ENCODE results near the gene ACHE. TPM values are rescaled to one million over a fixed set of nuclear protein-coding genes. Genes with fewer than 3 reads are reported as not detected.
A peak's percentile ranks its signal among the peaks of the same experiment; 100 is the strongest.
"Not testable (repeated sequence)": the region's sequence is repeated elsewhere in the genome, so short reads cannot be mapped to it uniquely, and the experiment has no call there.

ACHE gene
- total RNA-seq, 6 donors from 2014 or later: 1.3 to 2.9 (median 2.2) TPM; not detected in 1

DNA sequence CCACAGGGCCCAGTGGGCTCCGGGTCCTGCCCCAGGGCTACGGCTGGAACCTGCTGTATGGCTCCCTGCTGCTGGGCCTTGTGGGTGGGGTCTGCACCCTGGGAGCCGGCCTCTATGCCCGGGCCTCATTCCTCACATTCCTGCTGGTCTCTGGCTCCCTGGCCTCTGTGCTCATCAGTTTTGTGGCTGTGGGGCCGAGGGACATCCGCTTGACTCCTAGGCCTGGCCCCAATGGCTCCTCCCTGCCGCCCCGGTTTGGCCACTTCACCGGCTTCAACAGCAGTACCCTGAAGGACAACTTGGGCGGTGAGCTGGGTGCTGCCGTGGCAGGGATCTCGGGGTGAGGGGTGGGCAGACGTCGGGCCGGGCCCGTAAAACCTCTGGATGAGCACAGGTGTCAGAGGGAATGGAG, 38.8 kb downstream of the ACHE start:
- peaks cover 10 to 23% (median 15%) of the 10 kb centered on the region in 4 donors for H3K4me1 ChIP-seq
- peaks cover 0 to 46% (median 26%) of the 10 kb centered on the region in 4 donors for H3K36me3 ChIP-seq
- no peaks in the 10 kb centered on the region for H3K9me3 ChIP-seq
- no peak overlapping the region for H3K4me3 ChIP-seq
- DNase-seq (no peak), ATAC-seq (ENCODE audit: low FRiP score in 2 of 2) (no peak)
- 93 to 98% methylated on average over 6 to 16 of the region's 16 CpGs for WGBS, 2 donors
- H3K27ac ChIP-seq: no peak overlapping the region
- TF ChIP-seq POLR2AphosphoS5 (IDR thresholded peaks at IDR 0.05): no peak
- H3K27me3 ChIP-seq: no peaks in the 10 kb centered on the region

DNA sequence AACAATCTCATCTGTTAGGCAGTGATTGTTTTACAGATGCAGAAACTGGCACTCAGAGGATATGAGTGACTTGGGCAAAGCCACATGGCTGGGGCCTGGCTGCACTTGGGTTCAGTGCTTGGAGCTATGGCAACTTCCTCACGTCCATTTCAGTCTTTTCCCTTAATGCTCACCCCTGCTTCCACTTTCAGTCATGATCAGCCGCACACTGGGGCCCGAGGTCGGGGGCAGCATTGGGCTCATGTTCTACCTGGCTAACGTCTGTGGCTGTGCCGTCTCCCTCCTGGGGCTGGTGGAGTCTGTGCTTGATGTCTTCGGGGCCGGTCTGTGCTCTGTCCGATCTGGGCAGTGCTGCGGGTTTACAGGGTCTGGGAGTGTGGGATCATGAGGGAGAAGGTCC, 40.2 kb downstream of the ACHE start:
- no peak overlapping the region for H3K4me3 ChIP-seq
- ATAC-seq (ENCODE audit: low FRiP score in 2 of 2) (no peak), DNase-seq (no peak)
- TF ChIP-seq POLR2A (IDR thresholded peaks at IDR 0.05) (no peak), EP300 (IDR thresholded peaks at IDR 0.05) (no peak), POLR2AphosphoS5 (IDR thresholded peaks at IDR 0.05) (no peak)
- TF ChIP-seq, protein P1, sequence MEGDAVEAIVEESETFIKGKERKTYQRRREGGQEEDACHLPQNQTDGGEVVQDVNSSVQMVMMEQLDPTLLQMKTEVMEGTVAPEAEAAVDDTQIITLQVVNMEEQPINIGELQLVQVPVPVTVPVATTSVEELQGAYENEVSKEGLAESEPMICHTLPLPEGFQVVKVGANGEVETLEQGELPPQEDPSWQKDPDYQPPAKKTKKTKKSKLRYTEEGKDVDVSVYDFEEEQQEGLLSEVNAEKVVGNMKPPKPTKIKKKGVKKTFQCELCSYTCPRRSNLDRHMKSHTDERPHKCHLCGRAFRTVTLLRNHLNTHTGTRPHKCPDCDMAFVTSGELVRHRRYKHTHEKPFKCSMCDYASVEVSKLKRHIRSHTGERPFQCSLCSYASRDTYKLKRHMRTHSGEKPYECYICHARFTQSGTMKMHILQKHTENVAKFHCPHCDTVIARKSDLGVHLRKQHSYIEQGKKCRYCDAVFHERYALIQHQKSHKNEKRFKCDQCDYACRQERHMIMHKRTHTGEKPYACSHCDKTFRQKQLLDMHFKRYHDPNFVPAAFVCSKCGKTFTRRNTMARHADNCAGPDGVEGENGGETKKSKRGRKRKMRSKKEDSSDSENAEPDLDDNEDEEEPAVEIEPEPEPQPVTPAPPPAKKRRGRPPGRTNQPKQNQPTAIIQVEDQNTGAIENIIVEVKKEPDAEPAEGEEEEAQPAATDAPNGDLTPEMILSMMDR (IDR thresholded peaks at IDR 0.05): no peak
- H3K36me3 ChIP-seq: peaks cover 0 to 32% (median 13%) of the 10 kb centered on the region in 4 donors
- no peak overlapping the region for H3K27ac ChIP-seq
- no peaks in the 10 kb centered on the region for H3K27me3 ChIP-seq
- 94% methylated on average over 10 of the region's 10 CpGs for WGBS, 2 donors
- H3K4me1 ChIP-seq: peaks cover 12 to 25% (median 18%) of the 10 kb centered on the region in 4 donors
- H3K9me3 ChIP-seq: no peaks in the 10 kb centered on the region

DNA sequence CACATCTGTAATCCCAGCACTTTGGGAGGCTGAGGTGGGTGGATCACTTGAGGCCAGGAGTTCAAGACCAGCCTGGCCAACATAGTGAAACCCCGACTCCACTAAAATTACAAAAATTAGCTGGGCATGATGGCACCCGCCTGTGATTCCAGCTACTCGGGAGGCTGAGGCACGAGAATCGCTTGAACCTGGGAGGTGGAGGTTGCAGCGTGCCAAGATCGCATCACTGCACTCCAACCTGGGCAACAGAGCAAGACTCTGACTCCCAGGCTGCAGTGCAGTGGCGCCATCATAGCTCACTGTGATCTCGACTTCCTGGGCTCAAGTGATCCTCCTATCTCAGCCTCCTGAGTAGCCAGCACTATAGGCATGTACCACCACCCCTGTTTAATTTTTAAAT, 40.8 kb downstream of the ACHE start:
- WGBS, 2 donors: 92 to 94% methylated on average over 9 of the region's 9 CpGs
- Histone ChIP-seq H3K4me1 (peaks cover 12 to 25% (median 18%) of the 10 kb centered on the region in 4 donors), H3K36me3 (peaks cover 0 to 26% (median 7%) of the 10 kb centered on the region in 4 donors)
- not testable (repeated sequence) for H3K4me3 ChIP-seq; H3K27ac ChIP-seq; ATAC-seq (ENCODE audit: low FRiP score in 2 of 2); H3K9me3 ChIP-seq; H3K27me3 ChIP-seq; DNase-seq

DNA sequence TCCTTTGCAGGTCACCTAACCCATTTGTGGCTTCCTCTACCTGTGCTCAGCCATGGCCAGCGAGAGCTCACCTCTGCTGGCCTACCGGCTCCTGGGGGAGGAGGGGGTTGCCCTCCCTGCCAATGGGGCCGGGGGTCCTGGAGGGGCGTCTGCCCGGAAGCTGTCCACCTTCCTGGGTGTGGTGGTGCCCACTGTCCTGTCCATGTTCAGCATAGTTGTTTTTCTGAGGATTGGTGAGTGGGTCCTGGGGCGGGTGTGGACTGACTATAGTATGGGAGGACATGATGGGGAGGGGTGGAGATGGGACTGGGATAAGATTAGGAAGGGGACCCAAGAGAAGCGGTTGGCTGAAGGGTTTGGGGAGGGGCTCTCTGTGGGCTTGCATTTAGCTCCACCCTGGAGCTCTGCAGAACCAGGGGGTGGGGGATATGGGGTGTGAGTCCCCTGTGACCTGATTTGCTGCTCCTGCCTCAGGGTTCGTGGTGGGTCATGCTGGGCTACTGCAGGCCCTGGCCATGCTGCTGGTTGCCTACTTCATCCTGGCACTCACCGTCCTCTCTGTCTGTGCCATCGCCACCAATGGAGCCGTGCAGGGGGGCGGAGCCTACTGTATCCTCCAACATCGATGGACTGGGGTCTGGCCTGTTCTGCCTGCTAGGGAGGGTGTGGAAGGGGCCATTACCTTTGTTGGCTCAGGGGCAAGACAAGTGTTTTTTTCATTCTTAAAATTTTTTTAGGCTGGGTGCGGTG, 41.4 kb downstream of the ACHE start:
- ATAC-seq (ENCODE audit: low FRiP score in 2 of 2): no peak
- no peak overlapping the region for H3K4me3 ChIP-seq
- H3K9me3 ChIP-seq: no peaks in the 10 kb centered on the region
- WGBS, 2 donors: 85 to 90% methylated on average over 11 to 14 of the region's 14 CpGs
- DNase-seq: no peak
- no peaks in the 10 kb centered on the region for H3K27me3 ChIP-seq
- TF ChIP-seq POLR2A (IDR thresholded peaks at IDR 0.05): no peak
- TF ChIP-seq, protein P1 (IDR thresholded peaks at IDR 0.05): no peak
- TF ChIP-seq EP300 (IDR thresholded peaks at IDR 0.05): no peak
- TF ChIP-seq POLR2AphosphoS5 (IDR thresholded peaks at IDR 0.05): no peak
- peaks cover 12 to 25% (median 18%) of the 10 kb centered on the region in 4 donors for H3K4me1 ChIP-seq
- peaks cover 0 to 22% (median 5%) of the 10 kb centered on the region in 4 donors for H3K36me3 ChIP-seq
- H3K27ac ChIP-seq: peak overlapping the region in 2 of 4 donors; percentile 59 to 89

DNA sequence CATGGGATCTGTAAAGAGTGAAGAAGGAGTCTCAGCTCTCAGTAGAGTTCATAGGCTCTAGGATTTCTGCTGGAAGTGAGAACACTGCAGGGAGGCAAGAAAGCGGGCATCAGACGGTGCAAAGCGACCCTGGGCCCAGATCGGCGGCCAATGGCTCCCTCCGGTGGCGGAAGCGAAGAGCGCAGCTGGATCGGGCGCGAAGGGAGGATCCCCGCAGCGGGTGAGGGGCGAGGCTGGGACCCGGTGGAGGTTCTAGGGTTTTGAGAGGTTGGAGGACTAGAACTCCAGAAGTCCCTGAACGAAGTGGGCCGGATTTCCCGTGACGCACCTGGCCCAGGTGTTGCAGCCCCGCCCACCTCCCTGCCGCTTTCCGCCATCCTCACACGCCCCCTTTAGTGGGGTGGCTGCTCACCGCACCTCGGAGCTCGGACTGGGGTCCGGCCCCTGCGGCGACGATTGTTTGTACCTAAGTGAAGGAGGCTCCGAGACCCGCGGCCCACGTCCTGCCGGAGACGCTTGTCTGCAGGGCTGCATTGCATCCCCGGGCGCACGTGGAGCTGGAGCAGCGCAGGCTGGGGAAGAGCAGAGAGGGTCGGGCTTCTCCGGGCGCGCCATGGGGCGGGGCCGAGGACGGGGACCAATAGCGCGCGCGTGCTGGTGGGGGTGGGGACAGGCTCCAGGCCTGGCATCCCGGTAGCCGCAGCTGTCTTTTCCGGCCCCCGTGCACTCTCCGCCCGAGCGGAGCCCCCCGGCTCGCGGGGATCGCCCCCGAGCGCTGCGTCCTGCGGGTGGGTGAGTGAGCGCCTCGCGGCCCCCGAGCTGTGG, 43.4 kb downstream of the ACHE start, which contains the start of gene SLC12A9:
SLC12A9 (plus strand) TSS at position 666 of the 825 bp plus-strand sequence. CDS start 1,485 bp downstream, outside the sequence.
- TF ChIP-seq POLR2AphosphoS5 (IDR thresholded peaks at IDR 0.05) (peak in 1 of 2 donors; percentile 34), POLR2A (IDR thresholded peaks at IDR 0.05) (peak in 2 of 4 donors; percentile 15 to 63), EP300 (IDR thresholded peaks at IDR 0.05) (no peak)
- TF ChIP-seq, protein P1 (IDR thresholded peaks at IDR 0.05): peak; percentile 93 to 97 (median 96)
- peak within 1 kb of the TSS; percentile 59 to 89 (median 84) for H3K27ac ChIP-seq

More for the DNA sequence above, 43.4 kb downstream of the ACHE start, which contains the start of gene SLC12A9:
- 1 to 15% methylated on average over 4 to 41 of the region's 71 CpGs for WGBS, 2 donors
- Histone ChIP-seq H3K36me3 (peaks cover 0 to 11% (median 5%) of the 10 kb centered on the region in 4 donors), H3K4me3 (peak within 1 kb of the TSS; percentile 61 to 90 (median 79)), H3K9me3 (no peaks in the 10 kb centered on the region), H3K27me3 (no peaks in the 10 kb centered on the region), H3K4me1 (peaks cover 12 to 25% (median 18%) of the 10 kb centered on the region in 4 donors)
- peak; percentile 99 for ATAC-seq (ENCODE audit: low FRiP score in 2 of 2)
- peak; percentile 92 to 98 for DNase-seq

Data from upper lobe of left lung (tissue), 6 donors.